TTC549 (cell line): Measurements from ENCODE around the gene ADIPOR1.
"Not testable (repeated sequence)": the region's sequence is repeated elsewhere in the genome, so short reads cannot be mapped to it uniquely, and the experiment has no call there.

ENCODE experiments used
- FAIRE-seq: peaks from 2 replicates; lab custom pipeline; 2012; peaks lifted over from hg19 to GRCh38; lab: Jason Lieb, UNC

The ADIPOR1 gene

GRCh38 chr1:202938287-202938925 lies 19.7 kb downstream of the ADIPOR1 start:
- FAIRE-seq, result no peak

- FAIRE-seq, result not testable (repeated sequence)
Measured at GRCh38 chr1:202936409-202936808, 21.7 kb downstream of the ADIPOR1 start.

GRCh38 chr1:202935844-202936243 lies 22.3 kb downstream of the ADIPOR1 start:
- no peak for FAIRE-seq

GRCh38 chr1:202934755-202935154 lies 23.4 kb downstream of the ADIPOR1 start:
- peak; percentile 9 for FAIRE-seq

GRCh38 chr1:202932476-202932875 lies 25.6 kb downstream of the ADIPOR1 start:
- no peak for FAIRE-seq

- peak; percentile 95 for FAIRE-seq
Measured at GRCh38 chr1:202926581-202927491, 31.3 kb downstream of the ADIPOR1 start, which contains the start of gene KLHL12. Gene KLHL12 (minus strand): TSS chr1:202927234. CDS start chr1:202925162, 2,072 bp downstream.

- FAIRE-seq, result no peak
Measured at GRCh38 chr1:202923533-202923932, 34.6 kb downstream of the ADIPOR1 start.

- no peak for FAIRE-seq
Measured at GRCh38 chr1:202919615-202920014, 38.5 kb downstream of the ADIPOR1 start.

GRCh38 chr1:202915146-202915545 lies 43.0 kb downstream of the ADIPOR1 start:
- no peak for FAIRE-seq

- not testable (repeated sequence) for FAIRE-seq
Measured at GRCh38 chr1:202912476-202912875, 45.6 kb downstream of the ADIPOR1 start.

GRCh38 chr1:202909494-202909893 lies 48.6 kb downstream of the ADIPOR1 start:
- FAIRE-seq, result no peak

GRCh38 chr1:202908998-202909397 lies 49.1 kb downstream of the ADIPOR1 start:
- FAIRE-seq, result no peak

- FAIRE-seq, result no peak
Measured at GRCh38 chr1:202905331-202905730, 52.8 kb downstream of the ADIPOR1 start.

GRCh38 chr1:202903808-202904207 lies 54.3 kb downstream of the ADIPOR1 start:
- FAIRE-seq, result not testable (repeated sequence)

- FAIRE-seq, result no peak
Measured at GRCh38 chr1:202901555-202901954, 56.6 kb downstream of the ADIPOR1 start.

GRCh38 chr1:202892501-202892900 lies 65.6 kb downstream of the ADIPOR1 start:
- no peak for FAIRE-seq
